NCI-H187 (cell line): ENCODE data around the gene KLK2.

ENCODE experiments used
- DNase-seq, 2 experiments: peaks; one replicate each; lab custom pipeline; 2025; lab: John Stamatoyannopoulos, UW

KLK2 gene

GRCh38 chr19:50924586-50924985, 51.3 kb downstream of the KLK2 start:
- DNase-seq: no peak

GRCh38 chr19:50925734-50926133, 52.5 kb downstream of the KLK2 start:
- DNase-seq: no peak

- no peak for DNase-seq
Measured at GRCh38 chr19:50926144-50926543, 52.9 kb downstream of the KLK2 start.

- no peak for DNase-seq
Measured at GRCh38 chr19:50928831-50929230, 55.6 kb downstream of the KLK2 start.
